ENCODE measurements around the gene ONECUT1.
A peak's percentile ranks its signal among the peaks of the same experiment; 100 is the strongest.

Gene ONECUT1

GRCh38 chr15:52710708-52711389 lies 79.3 kb downstream of the ONECUT1 start:
- Histone ChIP-seq H3K9me3 (ENCODE audit: insufficient read depth, low read depth, low read length) (no peaks in the 10 kb centered on the region), H3F3A (ENCODE audit: low read depth) (no peaks in the 10 kb centered on the region), H3K4me3 (ENCODE audit: low read length, poor library complexity, severe bottlenecking) (no peak overlapping the region), H3K9me2 (replicated peaks; ENCODE audit: low read depth, low read length) (no peaks in the 10 kb centered on the region), H3K36me3 (ENCODE audit: insufficient read depth, low read length) (no peaks in the 10 kb centered on the region), H3K4me1 (ENCODE audit: insufficient read depth, low read length, poor library complexity, severe bottlenecking) (no peaks in the 10 kb centered on the region), H3K27me3 (ENCODE audit: insufficient read depth, low read length, poor library complexity, severe bottlenecking) (no peaks in the 10 kb centered on the region), H3K4me2 (ENCODE audit: low read depth, low read length, poor library complexity, severe bottlenecking) (no peak overlapping the region), H4K20me1 (ENCODE audit: insufficient read depth, low read length, poor library complexity, severe bottlenecking) (no peaks in the 10 kb centered on the region), H3K9ac (ENCODE audit: low read depth, low read length, poor library complexity, severe bottlenecking) (no peak overlapping the region), H2AFZ (ENCODE audit: low read length) (no peak overlapping the region), H3K79me2 (ENCODE audit: insufficient read depth, low read length) (no peaks in the 10 kb centered on the region)
- TF ChIP-seq EZH2phosphoT487 (IDR thresholded peaks at IDR 0.05; ENCODE audit: borderline replicate concordance) (no peak), CTCF (conservative IDR thresholded peaks at IDR 0.05; ENCODE audit: low read length) (no peak)

- Histone ChIP-seq H3K4me1 (ENCODE audit: insufficient read depth, low read length, poor library complexity, severe bottlenecking) (no peaks in the 10 kb centered on the region), H3K4me3 (ENCODE audit: low read length, poor library complexity, severe bottlenecking) (no peak overlapping the region), H3K9me3 (ENCODE audit: insufficient read depth, low read depth, low read length) (no peaks in the 10 kb centered on the region), H3K36me3 (ENCODE audit: insufficient read depth, low read length) (no peaks in the 10 kb centered on the region), H3K9ac (ENCODE audit: low read depth, low read length, poor library complexity, severe bottlenecking) (no peak overlapping the region), H3K79me2 (ENCODE audit: insufficient read depth, low read length) (no peaks in the 10 kb centered on the region), H2AFZ (ENCODE audit: low read length) (peak overlapping the region; percentile 4; the same call in 1 of the 2 replicates), H3K9me2 (replicated peaks; ENCODE audit: low read depth, low read length) (no peaks in the 10 kb centered on the region), H3K27me3 (ENCODE audit: insufficient read depth, low read length, poor library complexity, severe bottlenecking) (no peaks in the 10 kb centered on the region), H3F3A (ENCODE audit: low read depth) (no peaks in the 10 kb centered on the region), H4K20me1 (ENCODE audit: insufficient read depth, low read length, poor library complexity, severe bottlenecking) (no peaks in the 10 kb centered on the region), H3K4me2 (ENCODE audit: low read depth, low read length, poor library complexity, severe bottlenecking) (no peak overlapping the region)
- TF ChIP-seq CTCF (conservative IDR thresholded peaks at IDR 0.05; ENCODE audit: low read length): no peak
- no peak for TF ChIP-seq EZH2phosphoT487 (IDR thresholded peaks at IDR 0.05; ENCODE audit: borderline replicate concordance)
Measured at GRCh38 chr15:52710050-52710707, 80.0 kb downstream of the ONECUT1 start.

GRCh38 chr15:52709187-52709981 lies 80.8 kb downstream of the ONECUT1 start:
- no peaks in the 10 kb centered on the region for H3K79me2 ChIP-seq (ENCODE audit: insufficient read depth, low read length)
- H3K9me2 ChIP-seq (replicated peaks; ENCODE audit: low read depth, low read length): no peaks in the 10 kb centered on the region
- H3K9ac ChIP-seq (ENCODE audit: low read depth, low read length, poor library complexity, severe bottlenecking): no peak overlapping the region
- no peaks in the 10 kb centered on the region for H3K9me3 ChIP-seq (ENCODE audit: insufficient read depth, low read depth, low read length)
- 0 out of 2 replicates have a peak overlapping the region, but pooled peaks have one; percentile 4 for H2AFZ ChIP-seq (ENCODE audit: low read length)
- H3K4me2 ChIP-seq (ENCODE audit: low read depth, low read length, poor library complexity, severe bottlenecking): no peak overlapping the region
- no peak for TF ChIP-seq EZH2phosphoT487 (IDR thresholded peaks at IDR 0.05; ENCODE audit: borderline replicate concordance)
- no peak for TF ChIP-seq CTCF (conservative IDR thresholded peaks at IDR 0.05; ENCODE audit: low read length)
- H3K36me3 ChIP-seq (ENCODE audit: insufficient read depth, low read length): no peaks in the 10 kb centered on the region
- no peak overlapping the region for H3K4me3 ChIP-seq (ENCODE audit: low read length, poor library complexity, severe bottlenecking)
- H3K4me1 ChIP-seq (ENCODE audit: insufficient read depth, low read length, poor library complexity, severe bottlenecking): no peaks in the 10 kb centered on the region
- H3K27me3 ChIP-seq (ENCODE audit: insufficient read depth, low read length, poor library complexity, severe bottlenecking): no peaks in the 10 kb centered on the region
- no peaks in the 10 kb centered on the region for H3F3A ChIP-seq (ENCODE audit: low read depth)
- no peaks in the 10 kb centered on the region for H4K20me1 ChIP-seq (ENCODE audit: insufficient read depth, low read length, poor library complexity, severe bottlenecking)

All from Loucy (cell line).